SU-DHL-6 (cell line): ENCODE results near the gene HBG2.

ENCODE experiments used
- H2AFZ ChIP-seq: fragments of 200-600 bp; sonication (generic); 2 replicates; pipeline ENCODE4 v1.6.1; 2014; ENCODE audit warnings: low read depth, mild to moderate bottlenecking, moderate library complexity, mixed read lengths, antibody characterized with exemption, low read length; ENCODE audit not compliant: severe bottlenecking
- H3F3A ChIP-seq: fragments of 200-600 bp; shearing (Covaris generic); 2 replicates; pipeline ENCODE4 v1.6.0; 2016; ENCODE audit warnings: antibody characterized with exemption, mild to moderate bottlenecking; ENCODE audit not compliant: insufficient read depth
- H3K27ac ChIP-seq: fragments of 200-600 bp; sonication (generic); 2 replicates; pipeline ENCODE4 v1.5.1; 2016; ENCODE audit warnings: low read depth, mild to moderate bottlenecking, low read length, moderate library complexity, mixed read lengths
- H3K27me3 ChIP-seq: fragments of 200-600 bp; sonication (generic), shearing (Covaris generic); 2 replicates; pipeline ENCODE4 v1.6.0; 2014; ENCODE audit warnings: mild to moderate bottlenecking, low read length
- H3K36me3 ChIP-seq: fragments of 200-600 bp; sonication (generic); 2 replicates; pipeline ENCODE4 v1.6.1; 2014; ENCODE audit warnings: mild to moderate bottlenecking, low read length, mixed read lengths
- H3K4me2 ChIP-seq: fragments of 300-600, 200-600 bp; shearing (Covaris generic), sonication (generic); 2 replicates; pipeline ENCODE4 v1.6.0; 2014; ENCODE audit warnings: low read length, low read depth, mild to moderate bottlenecking; ENCODE audit not compliant: poor library complexity, severe bottlenecking
- H3K4me3 ChIP-seq: fragments of 200-600 bp; sonication (generic); 2 replicates; pipeline ENCODE4 v1.5.1; 2014; ENCODE audit warnings: antibody characterized with exemption, low read length, mild to moderate bottlenecking, mixed read lengths; ENCODE audit not compliant: insufficient read depth, poor library complexity, severe bottlenecking
- H3K79me2 ChIP-seq: fragments of 200-600 bp; sonication (generic); 2 replicates; pipeline ENCODE4 v1.6.1; 2014; ENCODE audit warnings: mild to moderate bottlenecking, low read length, moderate library complexity; ENCODE audit not compliant: insufficient read depth
- H3K9ac ChIP-seq: fragments of 200-600 bp; sonication (generic); 2 replicates; pipeline ENCODE4 v1.7.0; 2014; ENCODE audit warnings: mild to moderate bottlenecking, low read length
- H3K9me2 ChIP-seq: fragments of 200-600 bp; sonication (generic); replicated peaks from 2 replicates; pipeline ENCODE4 v1.6.1; 2014; ENCODE audit warnings: low read length; ENCODE audit not compliant: insufficient read depth
- H3K9me3 ChIP-seq: fragments of 200-600 bp; sonication (generic); 2 replicates; pipeline ENCODE4 v1.6.1; 2014; ENCODE audit warnings: low read length, mixed read lengths; ENCODE audit not compliant: insufficient read depth
- H4K20me1 ChIP-seq: fragments of 200-600 bp; sonication (generic); 2 replicates; pipeline ENCODE4 v1.6.1; 2014; ENCODE audit warnings: low read depth, mild to moderate bottlenecking, antibody characterized with exemption, low read length, moderate library complexity, mixed read lengths
- EZH2phosphoT487 ChIP-seq: fragments of 200-600 bp; sonication (generic), shearing (Covaris generic); conservative IDR thresholded peaks from 2 replicates; pipeline ENCODE4 v1.6.1; 2018; ENCODE audit warnings: mild to moderate bottlenecking, antibody characterized with exemption, low read length, moderate library complexity, mixed read lengths
- TF ChIP-seq, protein P1 (sequence below): fragments of 200-600 bp; sonication (generic); IDR thresholded peaks from one replicate; pipeline ENCODE4 v1.5.1; 2017; ENCODE audit warnings: antibody characterized with exemption, mild to moderate bottlenecking, low read length, moderate library complexity; ENCODE audit not compliant: insufficient read depth, poor library complexity, severe bottlenecking

Gene HBG2

GRCh38 chr11:5276697-5277096 is 22.1 kb upstream of the HBG2 start:
- H2AFZ ChIP-seq, result no peak overlapping the region
- H3K4me2 ChIP-seq, result no peak overlapping the region
- no peaks in the 10 kb centered on the region for H3K79me2 ChIP-seq
- H3K36me3 ChIP-seq, result no peaks in the 10 kb centered on the region
- H3K4me3 ChIP-seq, result no peak overlapping the region
- H4K20me1 ChIP-seq, result no peaks in the 10 kb centered on the region
- H3F3A ChIP-seq, result no peaks in the 10 kb centered on the region
- H3K27ac ChIP-seq, result no peak overlapping the region
- H3K9ac ChIP-seq, result no peak overlapping the region
- TF ChIP-seq, protein P1, sequence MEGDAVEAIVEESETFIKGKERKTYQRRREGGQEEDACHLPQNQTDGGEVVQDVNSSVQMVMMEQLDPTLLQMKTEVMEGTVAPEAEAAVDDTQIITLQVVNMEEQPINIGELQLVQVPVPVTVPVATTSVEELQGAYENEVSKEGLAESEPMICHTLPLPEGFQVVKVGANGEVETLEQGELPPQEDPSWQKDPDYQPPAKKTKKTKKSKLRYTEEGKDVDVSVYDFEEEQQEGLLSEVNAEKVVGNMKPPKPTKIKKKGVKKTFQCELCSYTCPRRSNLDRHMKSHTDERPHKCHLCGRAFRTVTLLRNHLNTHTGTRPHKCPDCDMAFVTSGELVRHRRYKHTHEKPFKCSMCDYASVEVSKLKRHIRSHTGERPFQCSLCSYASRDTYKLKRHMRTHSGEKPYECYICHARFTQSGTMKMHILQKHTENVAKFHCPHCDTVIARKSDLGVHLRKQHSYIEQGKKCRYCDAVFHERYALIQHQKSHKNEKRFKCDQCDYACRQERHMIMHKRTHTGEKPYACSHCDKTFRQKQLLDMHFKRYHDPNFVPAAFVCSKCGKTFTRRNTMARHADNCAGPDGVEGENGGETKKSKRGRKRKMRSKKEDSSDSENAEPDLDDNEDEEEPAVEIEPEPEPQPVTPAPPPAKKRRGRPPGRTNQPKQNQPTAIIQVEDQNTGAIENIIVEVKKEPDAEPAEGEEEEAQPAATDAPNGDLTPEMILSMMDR, result no peak
- TF ChIP-seq EZH2phosphoT487, result no peak
- H3K9me2 ChIP-seq, result no peaks in the 10 kb centered on the region; the same call in 1 of the 2 replicates
- no peaks in the 10 kb centered on the region for H3K27me3 ChIP-seq
- H3K9me3 ChIP-seq, result no peaks in the 10 kb centered on the region

GRCh38 chr11:5275369-5276110 is 21.0 kb upstream of the HBG2 start:
- no peak overlapping the region for H3K27ac ChIP-seq

GRCh38 chr11:5274395-5274794 is 19.8 kb upstream of the HBG2 start:
- Histone ChIP-seq H3F3A (no peaks in the 10 kb centered on the region), H3K4me3 (no peak overlapping the region), H3K27ac (no peak overlapping the region), H3K36me3 (no peaks in the 10 kb centered on the region), H3K9me2 (no peaks in the 10 kb centered on the region; the same call in 1 of the 2 replicates), H2AFZ (no peak overlapping the region), H3K79me2 (no peaks in the 10 kb centered on the region), H3K9ac (no peak overlapping the region), H3K9me3 (no peaks in the 10 kb centered on the region), H3K4me2 (no peak overlapping the region), H4K20me1 (no peaks in the 10 kb centered on the region), H3K27me3 (no peaks in the 10 kb centered on the region)
- TF ChIP-seq, protein P1, result no peak
- no peak for TF ChIP-seq EZH2phosphoT487

More at GRCh38 chr11:5275369-5276110, 21.0 kb upstream of the HBG2 start:
- no peaks in the 10 kb centered on the region for H3K9me3 ChIP-seq
- no peaks in the 10 kb centered on the region; the same call in 1 of the 2 replicates for H3K9me2 ChIP-seq
- H3K4me3 ChIP-seq, result no peak overlapping the region
- H3K9ac ChIP-seq, result no peak overlapping the region
- no peaks in the 10 kb centered on the region for H4K20me1 ChIP-seq
- no peak overlapping the region for H2AFZ ChIP-seq
- H3F3A ChIP-seq, result no peaks in the 10 kb centered on the region
- TF ChIP-seq EZH2phosphoT487, result no peak
- TF ChIP-seq, protein P1, result no peak
- H3K36me3 ChIP-seq, result no peaks in the 10 kb centered on the region
- H3K27me3 ChIP-seq, result no peaks in the 10 kb centered on the region
- no peaks in the 10 kb centered on the region for H3K79me2 ChIP-seq
- no peak overlapping the region for H3K4me2 ChIP-seq
